CD4-positive, alpha-beta memory T cell (primary cell): ENCODE data around the gene ADCY5. TPM values are rescaled to one million over a fixed set of nuclear protein-coding genes. Genes with fewer than 3 reads are reported as not detected.

ENCODE experiments used
- CTCF ChIA-PET: fragments of 350-600 bp; sonication (Branson Sonifier 250); formaldehyde crosslinking; loops from one replicate; lab custom pipeline; 2021; ENCODE audit warnings: inconsistent platforms; ENCODE audit not compliant: partially characterized antibody; lab: Charles Lee
- POLR2A ChIA-PET: fragments of 350-600 bp; sonication (Branson Sonifier 250); formaldehyde crosslinking; loops from one replicate; lab custom pipeline; 2021; ENCODE audit not compliant: partially characterized antibody; lab: Charles Lee
- DNase-seq, 5 donors: peaks; one replicate each; pipeline versions ENCODE4 v3.0.0 to v3.0.0-alpha.2; 2020 to 2022; ENCODE audit warnings: mixed read lengths in 1 of 5
- H3K27ac ChIP-seq: one replicate; pipeline ENCODE4 v1.7.0; 2013; ENCODE audit warnings: low read depth, low read length
- H3K27me3 ChIP-seq: 2 replicates; pipeline ENCODE4 v1.7.0; 2013; ENCODE audit warnings: mild to moderate bottlenecking, low read length, moderate library complexity; ENCODE audit not compliant: insufficient read depth
- H3K36me3 ChIP-seq: 2 replicates; pipeline ENCODE4 v1.7.0; 2013; ENCODE audit warnings: mild to moderate bottlenecking, low read length, moderate library complexity; ENCODE audit not compliant: insufficient read depth
- H3K4me1 ChIP-seq: 2 replicates; pipeline ENCODE4 v1.7.0; 2013; ENCODE audit warnings: mild to moderate bottlenecking, low read length, moderate library complexity; ENCODE audit not compliant: insufficient read depth
- H3K4me3 ChIP-seq, 2 donors: one replicate each; pipeline ENCODE4 v1.7.0; 2013; ENCODE audit warnings: low read length in 2 of 2, mild to moderate bottlenecking in 1 of 2
- H3K9me3 ChIP-seq, 2 donors: one replicate each; pipeline ENCODE4 v1.7.0; 2013; ENCODE audit warnings: low read length in 2 of 2, control low read depth in 1 of 2; ENCODE audit not compliant: control insufficient read depth in 1 of 2
- H3K27ac Mint-ChIP-seq, 7 donors: one replicate each; pipeline ENCODE4 v1.8.0; 2020 to 2021; ENCODE audit warnings: mixed read lengths in 7 of 7, mild to moderate bottlenecking in 6 of 7, inconsistent platforms in 3 of 7, moderate library complexity in 3 of 7
- H3K27me3 Mint-ChIP-seq, 2 donors: one replicate each; pipeline ENCODE4 v1.8.0; 2020 to 2021; ENCODE audit warnings: mixed read lengths in 2 of 2
- H3K36me3 Mint-ChIP-seq, 2 donors: one replicate each; pipeline ENCODE4 v1.8.0; 2020 to 2021; ENCODE audit warnings: mixed read lengths in 2 of 2, inconsistent platforms in 1 of 2, mild to moderate bottlenecking in 1 of 2
- H3K4me1 Mint-ChIP-seq, 4 donors: one replicate each; pipeline ENCODE4 v1.8.0; 2020 to 2021; ENCODE audit warnings: mixed read lengths in 4 of 4, mild to moderate bottlenecking in 1 of 4
- H3K4me3 Mint-ChIP-seq, 8 donors: one replicate each; pipeline ENCODE4 v1.8.0; 2020 to 2021; ENCODE audit warnings: mixed read lengths in 8 of 8, mild to moderate bottlenecking in 7 of 8, moderate library complexity in 6 of 8, inconsistent platforms in 3 of 8
- H3K9me3 Mint-ChIP-seq, 8 donors: one replicate each; pipeline ENCODE4 v1.8.0; 2020 to 2021; ENCODE audit warnings: mixed read lengths in 8 of 8, mild to moderate bottlenecking in 5 of 8, inconsistent platforms in 3 of 8, moderate library complexity in 1 of 8
- intact Hi-C: fragments of 100-400 bp; cut with micrococcal nuclease; formaldehyde crosslinking; loops from one replicate; pipeline ENCODE4 v1.15.1; 2023
- polyA plus RNA-seq, 2 donors: library from polyadenylated mRNA; unstranded; fragments of 300-500 nt; fragmentation: Illumina TruSeq; gene quantifications; one replicate each; pipeline ENCODE4 v1.2.3, GENCODE V29; 2021
- total RNA-seq, 2 experiments: library from RNA; stranded (reverse); gene quantifications; one replicate each; pipeline ENCODE4 v1.2.3, GENCODE V29; 2021

Gene ADCY5
- total and polyA plus RNA-seq, 4 experiments from 2014 or later: 0.11 TPM; not detected in 3

- CTCF ChIA-PET: interaction anchor here (1.2 kb wide), 1 partner anchor 19 kb away, joined by 5 read pairs; no protein-coding TSS in a partner anchor
- no peaks in the 10 kb centered on the region for H3K4me1 ChIP-seq
- no peak overlapping the region for H3K27ac ChIP-seq
- POLR2A ChIA-PET: no interaction called here
- no peak overlapping the region for H3K4me3 ChIP-seq
- no peaks in the 10 kb centered on the region for H3K9me3 ChIP-seq
- no peak overlapping the region for H3K4me3 Mint-ChIP-seq
- DNase-seq: no peak
- no peaks in the 10 kb centered on the region for H3K36me3 Mint-ChIP-seq
- no peaks in the 10 kb centered on the region for H3K27me3 ChIP-seq
- peaks cover 4 to 13% of the 10 kb centered on the region in 2 donors for H3K27me3 Mint-ChIP-seq
- intact Hi-C loops: no loop called here
- peaks cover 0 to 2% (median 0%) of the 10 kb centered on the region in 4 donors for H3K4me1 Mint-ChIP-seq
- no peaks in the 10 kb centered on the region for H3K9me3 Mint-ChIP-seq
- no peak overlapping the region for H3K27ac Mint-ChIP-seq
- H3K36me3 ChIP-seq: no peaks in the 10 kb centered on the region
Observed at GRCh38 chr3:123307064-123307463, 141.8 kb downstream of the ADCY5 start.

GRCh38 chr3:123305192-123305591 lies 143.7 kb downstream of the ADCY5 start:
- CTCF ChIA-PET: interaction anchor here (1.3 kb wide), 1 partner anchor 26 kb away, joined by 4 read pairs; no protein-coding TSS in a partner anchor
- no peaks in the 10 kb centered on the region for H3K36me3 ChIP-seq
- H3K9me3 ChIP-seq: no peaks in the 10 kb centered on the region
- H3K4me1 ChIP-seq: no peaks in the 10 kb centered on the region
- H3K36me3 Mint-ChIP-seq: no peaks in the 10 kb centered on the region
- H3K27me3 Mint-ChIP-seq: peaks cover 4 to 13% of the 10 kb centered on the region in 2 donors
- H3K27ac ChIP-seq: no peak overlapping the region
- no peak overlapping the region for H3K27ac Mint-ChIP-seq
- no peak overlapping the region for H3K4me3 Mint-ChIP-seq
- H3K4me1 Mint-ChIP-seq: peaks cover 0 to 2% (median 0%) of the 10 kb centered on the region in 4 donors
- no peak for DNase-seq
- intact Hi-C loops: no loop called here
- H3K9me3 Mint-ChIP-seq: no peaks in the 10 kb centered on the region
- no peak overlapping the region for H3K4me3 ChIP-seq
- no peaks in the 10 kb centered on the region for H3K27me3 ChIP-seq
- POLR2A ChIA-PET: no interaction called here

- Mint-ChIP-seq H3K27me3 (peaks cover 4 to 13% of the 10 kb centered on the region in 2 donors), H3K36me3 (no peaks in the 10 kb centered on the region), H3K4me3 (no peak overlapping the region), H3K27ac (no peak overlapping the region), H3K9me3 (no peaks in the 10 kb centered on the region), H3K4me1 (peaks cover 0 to 2% (median 0%) of the 10 kb centered on the region in 4 donors)
- Histone ChIP-seq H3K9me3 (no peaks in the 10 kb centered on the region), H3K4me3 (no peak overlapping the region), H3K4me1 (no peaks in the 10 kb centered on the region), H3K36me3 (no peaks in the 10 kb centered on the region), H3K27ac (no peak overlapping the region), H3K27me3 (no peaks in the 10 kb centered on the region)
- no peak for DNase-seq
- intact Hi-C loops: no loop called here
- POLR2A ChIA-PET: no interaction called here
- CTCF ChIA-PET: interaction anchor here (1.3 kb wide), 1 partner anchor 27 kb away, joined by 4 read pairs; no protein-coding TSS in a partner anchor
Observed at GRCh38 chr3:123303976-123304560, 144.8 kb downstream of the ADCY5 start.

- H3K4me3 Mint-ChIP-seq: no peak overlapping the region
- CTCF ChIA-PET: no interaction called here
Observed at GRCh38 chr3:123302961-123303360, 145.9 kb downstream of the ADCY5 start.

GRCh38 chr3:123301331-123302184 lies 147.3 kb downstream of the ADCY5 start:
- H3K9me3 Mint-ChIP-seq: no peaks in the 10 kb centered on the region
- ChIA-PET POLR2A (no interaction called here), CTCF (no interaction called here)
- H3K9me3 ChIP-seq: no peaks in the 10 kb centered on the region
- H3K4me3 Mint-ChIP-seq: no peak overlapping the region
- H3K4me1 ChIP-seq: no peaks in the 10 kb centered on the region
- H3K27me3 ChIP-seq: no peaks in the 10 kb centered on the region
- no peak overlapping the region for H3K27ac Mint-ChIP-seq
- peaks cover 0 to 2% (median 0%) of the 10 kb centered on the region in 4 donors for H3K4me1 Mint-ChIP-seq
- no peaks in the 10 kb centered on the region for H3K36me3 Mint-ChIP-seq
- H3K27ac ChIP-seq: no peak overlapping the region
- peaks cover 2 to 9% of the 10 kb centered on the region in 2 donors for H3K27me3 Mint-ChIP-seq
- no peak overlapping the region for H3K4me3 ChIP-seq
- DNase-seq: no peak
- H3K36me3 ChIP-seq: no peaks in the 10 kb centered on the region
- intact Hi-C loops: no loop called here

More at GRCh38 chr3:123302961-123303360, 145.9 kb downstream of the ADCY5 start:
- Mint-ChIP-seq H3K27me3 (peaks cover 4 to 12% of the 10 kb centered on the region in 2 donors), H3K27ac (no peak overlapping the region), H3K9me3 (no peaks in the 10 kb centered on the region), H3K4me1 (peaks cover 0 to 2% (median 0%) of the 10 kb centered on the region in 4 donors), H3K36me3 (no peaks in the 10 kb centered on the region)
- no peak for DNase-seq
- no peaks in the 10 kb centered on the region for H3K36me3 ChIP-seq
- intact Hi-C loops: no loop called here
- no peak overlapping the region for H3K4me3 ChIP-seq
- H3K4me1 ChIP-seq: no peaks in the 10 kb centered on the region
- H3K27me3 ChIP-seq: no peaks in the 10 kb centered on the region
- no peaks in the 10 kb centered on the region for H3K9me3 ChIP-seq
- POLR2A ChIA-PET: no interaction called here
- no peak overlapping the region for H3K27ac ChIP-seq

GRCh38 chr3:123300583-123300982 lies 148.3 kb downstream of the ADCY5 start:
- intact Hi-C loops: no loop called here
- H3K27me3 ChIP-seq: no peaks in the 10 kb centered on the region
- POLR2A ChIA-PET: no interaction called here
- Mint-ChIP-seq H3K27ac (no peak overlapping the region), H3K36me3 (no peaks in the 10 kb centered on the region), H3K4me1 (peaks cover 0 to 2% (median 0%) of the 10 kb centered on the region in 4 donors), H3K27me3 (peaks cover 5 to 9% of the 10 kb centered on the region in 2 donors), H3K4me3 (no peak overlapping the region), H3K9me3 (no peaks in the 10 kb centered on the region)
- CTCF ChIA-PET: no interaction called here
- no peaks in the 10 kb centered on the region for H3K36me3 ChIP-seq
- H3K27ac ChIP-seq: no peak overlapping the region
- H3K4me3 ChIP-seq: no peak overlapping the region
- H3K4me1 ChIP-seq: no peaks in the 10 kb centered on the region
- DNase-seq: no peak
- H3K9me3 ChIP-seq: no peaks in the 10 kb centered on the region

- ChIA-PET POLR2A (no interaction called here), CTCF (no interaction called here)
- H3K9me3 ChIP-seq: no peaks in the 10 kb centered on the region
- H3K4me3 ChIP-seq: no peak overlapping the region
- no peak overlapping the region for H3K27ac Mint-ChIP-seq
- no peaks in the 10 kb centered on the region for H3K36me3 Mint-ChIP-seq
- no peak for DNase-seq
- H3K36me3 ChIP-seq: no peaks in the 10 kb centered on the region
- no peak overlapping the region for H3K27ac ChIP-seq
- no peaks in the 10 kb centered on the region for H3K27me3 ChIP-seq
- H3K9me3 Mint-ChIP-seq: no peaks in the 10 kb centered on the region
- no peak overlapping the region for H3K4me3 Mint-ChIP-seq
- H3K27me3 Mint-ChIP-seq: peaks cover 5 to 6% of the 10 kb centered on the region in 2 donors
- intact Hi-C loops: no loop called here
- H3K4me1 Mint-ChIP-seq: peaks cover 0 to 2% (median 0%) of the 10 kb centered on the region in 4 donors
- no peaks in the 10 kb centered on the region for H3K4me1 ChIP-seq
Observed at GRCh38 chr3:123300056-123300455, 148.8 kb downstream of the ADCY5 start.
